Small intestine (tissue), 4 donors: ENCODE results near the gene TRUB1. TPM values are rescaled to one million over a fixed set of nuclear protein-coding genes. Genes with fewer than 3 reads are reported as not detected.

ENCODE experiments used
- polyA plus RNA-seq, 4 donors: library from polyadenylated mRNA; stranded (reverse) in 3 of 4; unstranded in 1 of 4; fragments of 200-250 nt in 3 of 4; fragments of 120-200 nt in 1 of 4; gene quantifications; one replicate each; pipeline versions ENCODE4 v1.2.1 to v1.2.3, GENCODE V29; 2013
- donor health status: healthy with polysubstance abuse.
- donor health status: Bipolar disorder and iron deficiency.
- donor health status: healthy.

TRUB1 gene
- polyA plus RNA-seq, 4 donors: 3.0 to 21.7 (median 9.5) TPM

Other genes with a start within 250 kb of the TRUB1 start
- 10 to 100 TPM in 2 of 4 donors, 1 to 10 TPM in 2; 4.9 to 14.1 (median 9.6) TPM for gene FHIP2A, start 116.4 kb upstream of the TRUB1 start, polyA plus RNA-seq
- gene ATRNL1, start 155.2 kb downstream of the TRUB1 start, polyA plus RNA-seq: 1 to 10 TPM in 1 of 4 donors, under 1 TPM in 1, not detected in 2; 0.78 to 1.1 TPM